ENCODE results near the gene TFAP2A.

TFAP2A gene

DNA sequence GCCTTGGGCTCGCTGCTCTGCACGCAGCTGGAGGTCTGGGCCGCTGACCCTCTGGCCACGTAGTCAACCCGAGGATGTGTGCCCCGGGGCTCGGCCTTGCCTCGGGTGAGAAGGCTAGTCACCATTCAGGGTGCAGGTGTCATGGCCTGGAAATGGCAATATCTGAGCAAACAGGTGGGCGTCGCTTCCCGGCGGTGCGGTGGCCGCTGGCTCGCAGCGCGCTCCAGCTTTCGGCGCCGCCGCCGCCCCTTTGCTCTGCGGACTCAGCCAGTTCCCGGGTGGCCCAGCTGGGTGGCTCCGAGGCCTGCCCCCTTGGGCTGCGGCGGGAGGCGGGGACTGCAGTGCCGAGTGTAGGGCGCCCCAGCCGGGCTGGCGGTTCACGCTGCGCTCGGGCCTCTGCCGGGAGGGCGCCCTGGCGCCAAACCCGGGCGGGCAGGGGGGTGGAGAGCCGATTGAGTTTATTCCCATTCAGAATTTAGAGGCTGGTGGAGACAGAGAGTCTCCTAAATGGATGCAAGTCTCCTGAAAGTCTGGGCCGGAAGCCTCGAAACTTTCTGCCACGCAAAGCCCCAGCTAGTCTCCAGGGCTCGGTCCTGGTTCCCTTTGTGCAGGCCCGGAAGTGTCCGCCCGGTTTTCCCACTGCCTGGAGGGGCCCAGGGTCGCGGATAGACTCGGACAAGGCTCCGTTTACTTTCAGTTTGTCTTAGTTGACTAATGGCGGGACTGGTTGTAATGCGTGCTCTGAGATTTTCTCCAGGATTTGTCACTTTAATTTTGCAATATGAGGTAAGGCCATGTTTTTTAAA, 11.3 kb upstream of the TFAP2A start:
- no peak for DNase-seq

- DNase-seq = no peak
Observed at GRCh38 chr6:10425176-10425974, 10.5 kb upstream of the TFAP2A start.

DNA sequence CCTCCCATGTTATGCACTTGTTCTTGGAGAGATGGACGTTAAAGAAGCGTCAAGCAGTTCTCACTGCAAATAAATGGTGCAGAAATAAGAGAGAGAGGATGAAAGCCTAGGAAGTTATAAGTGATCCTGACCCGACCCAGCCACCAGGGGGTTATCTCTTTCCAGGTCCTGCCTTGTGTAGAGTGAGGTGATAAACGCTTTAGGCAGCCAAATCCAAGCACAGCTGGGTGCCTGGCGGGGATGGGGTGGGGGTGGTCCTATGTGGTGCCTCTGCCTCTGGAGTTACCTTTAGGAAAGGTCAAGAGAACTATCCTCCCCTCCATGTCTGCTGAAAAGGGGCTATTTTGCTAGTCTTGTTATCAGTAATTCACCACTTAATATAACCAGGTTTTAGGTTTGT, 9.2 kb upstream of the TFAP2A start:
- no peak for DNase-seq

- DNase-seq = no peak
Observed at GRCh38 chr6:10422737-10423034, 7.8 kb upstream of the TFAP2A start.

DNA sequence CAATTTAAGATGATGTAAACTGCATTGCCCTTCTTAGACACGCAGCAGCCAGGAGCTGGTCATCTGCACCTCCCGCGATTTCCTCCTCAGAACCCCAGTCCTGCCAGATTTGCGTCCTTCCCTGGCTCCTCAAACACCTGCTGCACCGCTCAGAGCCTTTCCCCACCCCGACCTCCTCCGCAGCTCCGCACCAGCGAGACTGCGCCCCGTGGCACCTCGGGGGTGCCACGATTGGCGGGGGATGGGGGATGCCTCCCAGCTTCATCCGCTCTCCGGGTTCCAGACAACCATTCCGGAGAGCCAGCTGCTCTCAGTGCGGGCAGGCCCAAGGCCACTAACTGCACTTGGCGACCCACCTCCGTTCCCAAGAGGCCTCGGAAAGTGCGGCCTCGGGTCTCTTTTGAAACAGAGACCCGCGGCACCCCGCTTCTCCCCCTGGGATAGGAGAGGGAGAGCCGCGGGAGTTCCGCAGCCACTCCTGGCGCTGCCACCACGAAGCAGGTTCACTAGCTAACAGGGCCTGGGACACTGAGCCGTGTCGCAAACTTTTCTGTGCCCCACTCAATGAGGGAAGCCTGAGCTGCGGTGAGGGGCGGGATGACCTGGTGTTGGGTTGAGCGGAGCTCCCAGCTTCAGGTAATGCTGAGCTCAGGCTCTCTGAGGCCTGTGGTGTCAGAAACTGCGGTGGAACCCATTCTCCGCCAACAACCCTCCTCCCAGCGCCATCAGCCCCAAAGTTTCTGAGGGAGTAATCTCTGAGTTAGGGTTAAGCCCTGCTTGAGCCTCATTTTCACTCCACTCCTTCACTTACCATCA, 7.3 kb upstream of the TFAP2A start:
- no peak for DNase-seq

DNA sequence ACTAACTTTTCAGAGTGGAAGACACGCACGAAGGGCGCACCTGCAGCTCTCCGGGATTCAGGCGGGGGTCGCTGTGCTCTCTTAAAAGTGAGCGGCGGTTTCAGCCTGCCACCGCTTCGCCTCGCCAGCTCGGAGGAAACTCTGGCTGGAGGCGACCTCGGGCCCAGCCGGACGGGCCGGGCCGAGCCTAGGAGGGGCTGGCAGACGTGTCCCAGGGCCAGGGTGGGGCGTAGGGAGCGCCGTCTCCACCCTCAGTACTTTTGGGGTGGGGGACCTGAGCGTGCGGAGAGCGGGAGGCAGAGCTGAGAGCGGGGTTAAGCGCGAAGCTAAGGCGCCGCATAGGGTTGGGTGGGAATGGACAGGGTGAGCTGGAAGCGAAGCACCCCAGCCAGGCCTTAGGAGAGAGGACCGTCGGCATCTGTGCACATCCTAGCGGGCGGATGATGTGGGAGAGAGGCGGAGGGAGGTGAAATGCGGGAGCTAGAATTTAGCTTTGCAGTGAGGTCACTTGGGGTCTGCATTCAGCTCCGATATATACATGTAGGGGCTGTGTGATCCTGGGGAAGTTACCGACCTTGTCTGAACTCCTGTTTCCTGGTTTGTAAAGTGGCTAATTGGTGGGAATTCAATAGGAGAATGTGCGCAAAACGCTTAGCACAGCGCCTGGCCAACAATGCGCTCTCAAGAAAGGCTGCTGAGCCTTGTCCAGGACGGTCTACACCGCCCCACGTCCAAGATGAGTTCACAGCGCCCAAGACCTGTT, 6.5 kb upstream of the TFAP2A start:
- DNase-seq = no peak

GRCh38 chr6:10420546-10421157, 5.8 kb upstream of the TFAP2A start:
- DNase-seq = no peak

DNA sequence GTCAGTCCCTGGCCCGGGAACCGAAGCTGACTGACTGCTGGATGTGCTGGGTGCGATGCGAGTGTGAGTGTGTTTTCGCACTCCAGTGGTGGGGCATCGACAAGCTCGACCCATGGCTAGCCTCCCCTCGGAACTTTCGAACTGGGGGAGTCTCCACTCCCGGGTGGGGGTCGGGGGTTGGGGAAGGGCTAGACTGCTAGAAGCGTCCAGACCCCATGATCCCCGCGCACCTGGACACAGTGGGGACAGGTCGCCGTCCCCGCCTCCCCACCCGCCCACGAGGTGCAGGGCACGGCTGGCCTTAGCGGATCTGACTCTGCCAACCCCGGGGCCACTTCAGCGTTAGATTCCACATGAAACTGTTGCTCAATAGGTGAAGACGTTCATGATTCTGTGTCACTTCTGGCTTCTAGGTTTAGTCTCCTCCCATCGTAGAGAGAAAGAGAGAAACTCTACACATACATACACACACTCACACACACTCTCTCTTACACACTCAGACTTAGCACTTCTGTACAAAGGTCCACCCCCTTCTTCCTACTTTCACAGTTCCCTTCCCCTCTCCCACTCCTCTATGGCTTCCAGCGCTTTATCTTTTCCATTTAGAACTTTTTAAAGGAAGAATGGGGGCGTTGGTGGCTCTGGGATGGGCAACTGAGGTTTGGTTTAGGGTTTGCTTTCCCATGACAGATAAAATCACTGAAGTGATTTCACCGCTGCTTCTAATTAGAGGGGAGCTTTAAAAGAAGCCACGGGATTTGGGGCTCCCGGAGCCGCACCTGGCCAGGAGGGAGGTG, 5.1 kb upstream of the TFAP2A start:
- DNase-seq = no peak

DNA sequence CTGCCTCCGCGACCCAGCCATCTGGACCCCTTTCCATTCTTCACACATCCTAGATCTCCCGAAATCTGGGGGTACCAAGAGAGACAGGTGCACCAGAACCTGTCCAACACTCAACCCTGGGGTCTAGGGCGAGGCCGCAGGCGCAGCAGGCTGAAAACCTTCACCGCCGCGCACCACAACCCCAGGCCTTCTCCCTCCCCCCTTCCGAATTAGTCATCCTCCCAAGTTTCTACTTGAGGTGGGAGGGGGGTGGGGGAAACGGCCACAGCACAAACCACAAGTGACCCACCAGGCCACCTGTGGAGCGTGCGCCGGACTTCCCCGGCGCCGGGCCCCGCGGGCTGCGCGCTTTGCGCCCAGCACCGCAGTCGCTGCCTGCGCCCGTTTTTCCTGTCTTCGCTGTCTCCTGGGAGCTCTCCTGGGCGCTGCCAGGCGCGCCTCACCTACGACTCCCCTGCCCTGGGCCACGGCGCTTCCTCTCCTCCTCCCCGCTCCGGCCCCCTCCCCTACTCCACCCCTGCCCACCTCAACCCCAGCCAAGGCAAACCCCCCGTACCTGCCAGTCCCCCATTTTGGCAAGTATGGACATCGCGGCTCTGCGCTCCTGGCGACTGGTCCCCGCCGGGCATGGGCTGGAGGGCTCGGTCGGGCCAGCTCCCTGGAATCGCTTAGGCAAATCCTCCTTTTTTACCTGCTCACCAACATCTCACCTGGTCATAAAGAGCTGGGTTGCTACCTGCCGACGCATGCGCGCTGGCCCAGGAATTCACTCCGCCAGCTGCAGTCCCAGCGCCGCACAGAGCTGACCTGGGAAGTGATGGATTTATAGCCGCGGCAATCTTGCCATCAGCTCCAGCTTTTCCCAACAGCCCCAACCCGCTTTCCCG, 4.2 kb upstream of the TFAP2A start:
- DNase-seq = no peak

DNA sequence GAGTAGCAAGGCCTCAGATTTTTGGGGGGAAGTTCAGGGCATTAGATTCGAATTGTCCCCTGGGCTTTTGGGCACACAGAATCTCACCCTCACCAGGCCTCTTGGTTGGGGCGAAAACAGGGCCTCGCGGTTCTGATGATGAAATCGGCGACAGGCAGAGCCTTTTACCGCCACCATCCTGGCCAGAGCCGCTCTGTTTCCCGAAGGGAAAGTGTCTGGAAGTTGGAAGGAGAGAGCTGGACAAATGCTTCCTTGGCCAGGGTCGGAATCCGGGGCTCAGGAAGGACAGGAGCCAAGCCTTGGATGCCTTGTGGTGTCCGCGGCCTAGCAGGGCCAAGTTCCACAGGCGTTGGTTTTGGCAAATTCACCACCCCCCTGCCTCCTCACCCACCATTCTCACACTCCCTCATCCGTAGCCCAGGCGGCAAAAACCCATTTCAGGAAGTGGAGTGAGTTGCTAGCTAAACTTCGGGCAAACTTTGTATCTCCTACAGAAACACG, 3.5 kb upstream of the TFAP2A start:
- DNase-seq = no peak

DNA sequence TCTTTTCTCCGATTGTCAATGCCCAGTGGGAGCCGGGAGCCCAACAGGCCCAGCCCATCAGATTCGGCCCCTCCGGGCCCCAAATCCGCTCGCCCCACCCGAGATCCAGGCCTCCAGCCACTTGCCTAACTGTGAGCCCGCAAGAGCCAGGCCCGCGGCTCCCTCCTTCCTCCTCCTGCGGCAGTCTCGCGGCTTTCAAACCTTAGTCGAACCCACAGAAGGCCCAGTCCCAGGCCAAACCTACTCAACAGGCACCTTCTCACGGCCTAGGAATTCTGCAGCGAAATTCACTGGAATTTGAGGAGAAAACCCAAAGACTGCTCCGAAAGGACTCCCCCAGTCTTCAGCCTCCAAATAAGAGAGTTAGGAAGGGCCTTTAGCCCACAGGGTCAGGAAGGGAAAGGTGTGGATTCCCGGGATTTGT, 2.8 kb upstream of the TFAP2A start:
- no peak for DNase-seq

GRCh38 chr6:10416863-10417641, 2.2 kb upstream of the TFAP2A start:
- DNase-seq = no peak

GRCh38 chr6:10416516-10416862, 1.6 kb upstream of the TFAP2A start:
- no peak for DNase-seq

- no peak for DNase-seq
Observed at GRCh38 chr6:10415617-10416480, 975 bp upstream of the TFAP2A start.

DNA sequence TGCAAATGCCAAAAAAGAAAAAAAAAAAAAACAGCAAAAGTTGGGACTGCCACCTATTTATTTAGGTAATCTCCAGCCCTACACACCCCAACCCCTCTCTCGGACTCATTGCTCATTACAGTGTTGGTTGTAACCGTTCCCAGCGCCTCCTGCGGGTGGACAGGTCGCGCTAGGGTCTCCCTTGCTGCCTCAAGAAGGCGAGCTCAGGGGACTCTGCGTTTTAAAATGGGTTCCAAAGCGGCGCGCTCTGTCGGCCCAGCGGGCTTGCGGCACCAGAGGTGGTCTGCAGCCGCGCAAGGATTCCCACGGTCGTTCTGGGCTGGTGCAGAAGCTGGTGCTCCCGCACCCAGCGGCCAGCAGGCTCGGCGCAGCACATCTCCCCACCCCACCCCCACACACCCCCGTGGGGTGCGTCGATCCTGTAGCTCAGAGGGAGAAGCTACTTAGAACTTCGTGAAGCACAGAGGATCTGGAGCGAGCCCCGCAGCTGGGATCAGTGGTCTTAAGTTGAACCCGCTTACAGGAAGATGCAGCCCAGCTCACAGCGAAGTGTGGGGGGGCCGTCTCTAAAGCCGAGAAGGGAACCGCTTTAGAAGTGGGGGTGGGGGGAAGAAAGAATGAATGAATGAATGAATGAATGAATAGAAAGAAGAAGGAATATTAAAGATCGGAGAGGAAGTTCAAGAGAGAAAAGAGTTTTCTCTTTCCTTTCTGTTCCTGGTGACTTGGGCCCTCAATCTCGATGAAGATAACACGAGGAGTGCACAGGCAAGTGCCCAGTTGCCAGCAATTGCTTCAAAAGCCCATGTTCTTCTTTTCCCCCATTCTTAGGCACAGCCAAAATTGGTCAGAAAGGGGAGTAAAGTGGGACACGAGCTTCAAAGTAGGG, 780 bp downstream of the TFAP2A start:
- DNase-seq = no peak

- no peak for DNase-seq
Observed at GRCh38 chr6:10413262-10413849, 1.5 kb downstream of the TFAP2A start.
